PC-9 (cell line): ENCODE results near the gene HLA-C.

Experiments
- CTCF ChIP-seq: fragments of 200-600 bp; sonication (generic); conservative IDR thresholded peaks from 2 replicates; pipeline ENCODE4 v1.6.1; 2017; ENCODE audit warnings: mixed run types, antibody characterized with exemption, mild to moderate bottlenecking, moderate library complexity
- EZH2 ChIP-seq: fragments of 200-600 bp; sonication (generic); IDR thresholded peaks from 2 replicates; pipeline ENCODE4 v1.8.0; 2017; ENCODE audit warnings: antibody characterized with exemption, low read depth

GRCh38 chr6:31272836-31273626, 1.1 kb upstream of the HLA-C start:
- TF ChIP-seq CTCF (no peak), EZH2 (no peak)
